ENCODE results near the gene TTC39B.

TTC39B gene

DNA sequence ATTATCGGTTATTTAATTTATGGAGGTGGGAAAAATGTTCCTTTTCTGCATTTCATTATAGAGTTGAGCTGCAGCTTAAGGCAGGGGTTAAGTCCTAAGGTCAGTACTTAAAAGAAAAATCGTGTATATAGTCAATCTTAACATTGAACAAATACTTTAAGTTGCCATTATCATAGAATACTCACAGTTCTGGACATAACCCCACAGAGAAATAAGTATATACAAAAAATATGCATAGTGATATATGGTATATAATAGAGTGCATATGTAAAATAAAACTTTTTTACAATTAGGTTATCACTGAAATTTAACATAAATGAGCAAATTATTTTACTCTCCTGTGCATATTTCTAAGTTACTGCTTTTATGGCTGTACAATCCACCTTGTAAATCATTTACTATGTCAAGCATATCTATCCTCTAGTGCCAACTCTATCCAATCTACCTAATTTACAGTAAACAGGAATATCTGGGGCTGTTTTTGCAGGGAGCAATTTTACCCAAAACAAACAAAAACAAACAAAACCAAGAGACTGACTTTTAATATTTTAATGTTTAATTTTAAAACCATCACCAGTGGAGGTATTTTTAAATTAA is 28.8 kb downstream of the TTC39B start:
- TF ChIP-seq, protein P1, sequence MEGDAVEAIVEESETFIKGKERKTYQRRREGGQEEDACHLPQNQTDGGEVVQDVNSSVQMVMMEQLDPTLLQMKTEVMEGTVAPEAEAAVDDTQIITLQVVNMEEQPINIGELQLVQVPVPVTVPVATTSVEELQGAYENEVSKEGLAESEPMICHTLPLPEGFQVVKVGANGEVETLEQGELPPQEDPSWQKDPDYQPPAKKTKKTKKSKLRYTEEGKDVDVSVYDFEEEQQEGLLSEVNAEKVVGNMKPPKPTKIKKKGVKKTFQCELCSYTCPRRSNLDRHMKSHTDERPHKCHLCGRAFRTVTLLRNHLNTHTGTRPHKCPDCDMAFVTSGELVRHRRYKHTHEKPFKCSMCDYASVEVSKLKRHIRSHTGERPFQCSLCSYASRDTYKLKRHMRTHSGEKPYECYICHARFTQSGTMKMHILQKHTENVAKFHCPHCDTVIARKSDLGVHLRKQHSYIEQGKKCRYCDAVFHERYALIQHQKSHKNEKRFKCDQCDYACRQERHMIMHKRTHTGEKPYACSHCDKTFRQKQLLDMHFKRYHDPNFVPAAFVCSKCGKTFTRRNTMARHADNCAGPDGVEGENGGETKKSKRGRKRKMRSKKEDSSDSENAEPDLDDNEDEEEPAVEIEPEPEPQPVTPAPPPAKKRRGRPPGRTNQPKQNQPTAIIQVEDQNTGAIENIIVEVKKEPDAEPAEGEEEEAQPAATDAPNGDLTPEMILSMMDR (conservative IDR thresholded peaks at IDR 0.05; ENCODE audit: low read depth, low read length) = no peak
- H3K4me3 ChIP-seq (ENCODE audit: low read length) = no peak overlapping the region
- DNase-seq (ENCODE audit: low read depth) = no peak

DNA sequence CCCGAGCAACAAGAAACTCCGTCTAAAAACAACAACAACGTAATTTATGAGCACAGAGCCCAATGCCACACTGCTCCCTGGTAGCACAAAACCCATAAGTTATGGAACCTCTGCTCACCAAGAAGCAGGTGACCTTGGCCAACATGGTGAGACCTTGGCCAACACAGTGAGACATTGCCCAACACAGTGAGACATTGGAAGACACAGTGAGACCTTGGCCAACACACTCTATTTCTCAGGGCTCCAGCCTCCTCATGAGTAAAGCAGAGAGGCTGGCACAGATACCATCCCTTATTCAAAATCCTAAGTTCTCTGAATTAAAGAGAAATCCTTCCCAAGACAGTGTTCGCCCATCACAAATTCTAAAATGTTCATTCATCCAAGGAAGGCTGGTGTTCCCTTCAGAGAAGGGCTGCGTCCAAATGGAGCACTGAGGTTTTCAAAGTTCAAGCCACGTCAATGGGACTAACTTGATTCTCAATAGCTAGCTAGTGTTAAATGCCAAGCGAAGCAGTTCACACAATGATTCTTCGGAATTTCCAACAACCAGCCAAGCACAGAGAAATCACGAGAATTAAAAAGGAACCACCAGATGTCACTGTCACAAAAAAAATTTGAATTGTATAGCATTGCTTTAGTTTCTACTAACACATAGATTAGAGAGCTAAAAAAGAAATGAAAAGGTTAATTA is 29.5 kb downstream of the TTC39B start:
- TF ChIP-seq, protein P1 (conservative IDR thresholded peaks at IDR 0.05; ENCODE audit: low read depth, low read length) = peak; percentile 26
- peak; percentile 9 for DNase-seq (ENCODE audit: low read depth)
- H3K4me3 ChIP-seq (ENCODE audit: low read length) = no peak overlapping the region

DNA sequence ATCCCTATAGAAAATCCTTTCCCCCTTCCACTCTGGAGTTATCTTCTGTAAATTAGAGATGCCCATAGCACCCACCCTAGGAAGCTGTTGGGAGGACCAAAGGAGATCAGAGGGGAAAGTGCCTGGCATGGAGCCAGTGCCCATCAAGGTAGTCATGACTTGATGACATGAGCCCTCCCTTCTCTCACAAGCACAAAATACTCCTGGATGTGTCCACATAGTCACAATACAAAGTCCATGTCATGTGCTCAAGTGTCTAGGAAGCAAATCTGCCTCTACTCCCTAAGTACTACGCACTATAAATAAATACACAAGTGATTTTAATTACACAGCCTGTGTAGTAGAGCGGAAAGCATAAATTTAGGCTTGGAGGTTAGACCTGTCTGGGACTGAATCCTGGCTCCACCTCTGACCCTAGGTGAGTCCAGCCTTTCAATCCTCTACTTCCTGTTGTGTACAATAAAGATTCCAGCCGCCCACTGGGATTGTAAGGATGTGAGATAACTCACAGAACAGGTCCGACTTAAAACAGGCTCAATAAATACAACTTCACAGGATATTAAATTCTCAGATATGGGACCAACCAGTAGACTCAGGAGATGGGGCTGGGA is 30.6 kb downstream of the TTC39B start:
- DNase-seq (ENCODE audit: low read depth) = no peak
- H3K4me3 ChIP-seq (ENCODE audit: low read length) = no peak overlapping the region
- TF ChIP-seq, protein P1 (conservative IDR thresholded peaks at IDR 0.05; ENCODE audit: low read depth, low read length) = no peak

GRCh38 chr9:15274425-15274824 is 32.6 kb downstream of the TTC39B start:
- H3K4me3 ChIP-seq (ENCODE audit: low read length) = no peak overlapping the region
- DNase-seq (ENCODE audit: low read depth) = no peak
- TF ChIP-seq, protein P1 (conservative IDR thresholded peaks at IDR 0.05; ENCODE audit: low read depth, low read length) = no peak

- no peak for DNase-seq (ENCODE audit: low read depth)
- TF ChIP-seq, protein P1 (conservative IDR thresholded peaks at IDR 0.05; ENCODE audit: low read depth, low read length) = no peak
- no peak overlapping the region for H3K4me3 ChIP-seq (ENCODE audit: low read length)
Observed at GRCh38 chr9:15272377-15272928, 34.6 kb downstream of the TTC39B start.

DNA sequence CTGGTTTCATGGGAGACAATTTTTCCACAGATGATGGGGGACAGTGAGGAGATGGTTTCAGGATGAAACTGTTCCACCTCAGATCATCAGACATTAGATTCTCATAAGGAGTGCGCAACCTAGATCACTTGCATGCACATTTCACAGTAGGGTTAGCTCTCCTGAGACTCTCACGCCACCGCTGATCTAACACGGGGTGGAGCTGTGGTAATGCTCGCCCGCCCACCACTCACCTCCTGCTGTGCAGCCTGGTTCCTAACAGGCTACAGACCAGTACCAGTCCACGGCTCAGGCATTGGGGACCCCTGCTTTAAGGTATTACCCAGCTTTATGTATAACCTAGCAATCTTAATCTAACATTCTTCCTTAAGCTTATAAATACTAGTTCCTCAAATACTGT is 35.6 kb downstream of the TTC39B start:
- no peak for DNase-seq (ENCODE audit: low read depth)
- TF ChIP-seq, protein P1 (conservative IDR thresholded peaks at IDR 0.05; ENCODE audit: low read depth, low read length) = no peak
- no peak overlapping the region for H3K4me3 ChIP-seq (ENCODE audit: low read length)
